Measurements from ENCODE around the gene MTERF1.
"Not testable (repeated sequence)": the region's sequence is repeated elsewhere in the genome, so short reads cannot be mapped to it uniquely, and the experiment has no call there.

MTERF1 gene

GRCh38 chr7:91887336-91888213, 7.1 kb upstream of the MTERF1 start:
- not testable (repeated sequence) for DNase-seq

GRCh38 chr7:91883676-91884362, 3.3 kb upstream of the MTERF1 start:
- no peak for DNase-seq

- no peak for DNase-seq
Observed at GRCh38 chr7:91880016-91880412, 488 bp downstream of the MTERF1 start.

GRCh38 chr7:91876391-91877133, 3.9 kb downstream of the MTERF1 start:
- peak in 1 of 58 donors; percentile 1 for DNase-seq

- DNase-seq, result no peak
Observed at GRCh38 chr7:91875851-91876250, 4.7 kb downstream of the MTERF1 start.

- no peak for DNase-seq
Observed at GRCh38 chr7:91872928-91873327, 7.6 kb downstream of the MTERF1 start.

- DNase-seq, result no peak
Observed at GRCh38 chr7:91872069-91872468, 8.4 kb downstream of the MTERF1 start.

- no peak for DNase-seq
Observed at GRCh38 chr7:91869661-91870060, 10.8 kb downstream of the MTERF1 start.

- no peak for DNase-seq
Observed at GRCh38 chr7:91866599-91867148, 13.8 kb downstream of the MTERF1 start.

GRCh38 chr7:91865511-91865910, 15.0 kb downstream of the MTERF1 start:
- no peak for DNase-seq

- not testable (repeated sequence) for DNase-seq
Observed at GRCh38 chr7:91864604-91865003, 15.9 kb downstream of the MTERF1 start.

GRCh38 chr7:91864070-91864469, 16.4 kb downstream of the MTERF1 start:
- DNase-seq, result no peak

GRCh38 chr7:91852263-91852741, 28.2 kb downstream of the MTERF1 start:
- DNase-seq, result no peak

GRCh38 chr7:91850455-91850854, 30.0 kb downstream of the MTERF1 start:
- DNase-seq, result no peak

- no peak for DNase-seq
Observed at GRCh38 chr7:91847876-91848588, 32.5 kb downstream of the MTERF1 start.

- no peak for DNase-seq
Observed at GRCh38 chr7:91847231-91847630, 33.3 kb downstream of the MTERF1 start.

GRCh38 chr7:91846436-91846835, 34.1 kb downstream of the MTERF1 start:
- DNase-seq, result no peak

GRCh38 chr7:91843831-91844230, 36.7 kb downstream of the MTERF1 start:
- DNase-seq, result no peak

- no peak for DNase-seq
Observed at GRCh38 chr7:91838439-91838838, 42.1 kb downstream of the MTERF1 start.

- DNase-seq, result peak in 4 of 58 donors; percentile 2 to 5 (median 4)
Observed at GRCh38 chr7:91837397-91838070, 43.0 kb downstream of the MTERF1 start.
